Vagina (tissue), 2 donors: ENCODE data around the gene ICE1. TPM values are rescaled to one million over a fixed set of nuclear protein-coding genes. Genes with fewer than 3 reads are reported as not detected.

Experiments used
- DNase-seq, 2 donors: peaks; one replicate each; pipeline ENCODE4 v3.0.0-alpha.2; 2017; ENCODE audit errors: extremely low spot score in 2 of 2
- H3K27ac ChIP-seq: fragments of 200-600 bp; sonication (generic); one replicate; pipeline ENCODE4 v1.5.1; 2019
- H3K27me3 ChIP-seq: fragments of 200-600 bp; sonication (generic); one replicate; pipeline ENCODE4 v1.5.1; 2019
- H3K36me3 ChIP-seq, 2 donors: fragments of 200-600 bp; sonication (generic); one replicate each; pipeline ENCODE4 v1.5.1; 2017 to 2019
- H3K4me1 ChIP-seq: fragments of 200-600 bp; sonication (generic); one replicate; pipeline ENCODE4 v1.5.1; 2019
- H3K4me3 ChIP-seq, 2 donors: fragments of 200-600 bp; sonication (generic); 1 replicate in 1 of 2; 2 replicates in 1 of 2; pipeline ENCODE4 v1.5.1; 2016 to 2019
- H3K9me3 ChIP-seq: fragments of 200-600 bp; sonication (generic); one replicate; pipeline ENCODE4 v1.5.1; 2019
- POLR2A ChIP-seq, 2 donors: fragments of 450-650 bp; IDR thresholded peaks; one replicate each; pipeline ENCODE4 v1.6.1; 2017; ENCODE audit warnings: antibody characterized with exemption in 2 of 2, mild to moderate bottlenecking in 2 of 2, moderate library complexity in 2 of 2
- POLR2AphosphoS5 ChIP-seq, 2 donors: sonication (generic); formaldehyde crosslinking; IDR thresholded peaks; one replicate each; pipeline ENCODE4 v1.9.0; 2017; ENCODE audit warnings: antibody characterized with exemption in 2 of 2, mild to moderate bottlenecking in 2 of 2, low read depth in 1 of 2; ENCODE audit not compliant: insufficient read depth in 1 of 2
- intact Hi-C: fragments of 100-400 bp; cut with DNase I; formaldehyde crosslinking; loops from one replicate; pipeline ENCODE4 v1.15.1; 2023
- total RNA-seq: library from RNA; depleted of rRNA; stranded (reverse); fragments of >200 nt; gene quantifications from one replicate; pipeline ENCODE4 v1.2.3, GENCODE V29; 2016
- TF ChIP-seq, protein P1 (sequence below), 3 experiments: fragments of 450-650 bp in 2 of 3; fragments of 200-600 bp in 1 of 3; sonication (generic) in 1 of 3; IDR thresholded peaks; one replicate each; pipeline ENCODE4 v1.5.1; 2017 to 2019; ENCODE audit warnings: antibody characterized with exemption in 3 of 3, mild to moderate bottlenecking in 2 of 3, moderate library complexity in 2 of 3

ICE1 gene
- total RNA-seq, 1 donor from 2014 or later, result 23.1 TPM

DNA sequence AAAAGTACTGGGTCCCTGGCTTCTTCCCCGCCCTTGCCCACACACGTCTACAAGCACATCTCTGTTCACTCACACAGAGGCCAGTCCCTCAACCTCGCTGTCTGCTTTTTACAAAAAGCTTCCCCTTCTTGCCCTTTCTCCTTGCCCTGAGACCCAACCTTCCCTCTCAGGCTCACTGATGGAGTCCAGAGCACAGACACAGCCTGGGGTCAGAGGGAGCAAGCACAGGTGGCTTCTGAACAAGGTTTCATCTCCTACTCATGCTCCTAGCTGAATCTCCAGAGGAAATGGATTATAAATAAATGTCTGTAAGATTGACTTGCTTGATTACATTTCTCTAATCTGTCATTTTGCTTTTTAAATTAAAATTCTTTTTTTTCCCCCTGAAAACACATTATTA, 101.8 kb downstream of the ICE1 start:
- no peaks in the 10 kb centered on the region for H3K36me3 ChIP-seq
- intact Hi-C loops, result no loop called here
- no peak overlapping the region for H3K27ac ChIP-seq
- H3K4me1 ChIP-seq, result no peaks in the 10 kb centered on the region
- H3K27me3 ChIP-seq, result no peaks in the 10 kb centered on the region
- H3K9me3 ChIP-seq, result no peaks in the 10 kb centered on the region
- TF ChIP-seq, protein P1, sequence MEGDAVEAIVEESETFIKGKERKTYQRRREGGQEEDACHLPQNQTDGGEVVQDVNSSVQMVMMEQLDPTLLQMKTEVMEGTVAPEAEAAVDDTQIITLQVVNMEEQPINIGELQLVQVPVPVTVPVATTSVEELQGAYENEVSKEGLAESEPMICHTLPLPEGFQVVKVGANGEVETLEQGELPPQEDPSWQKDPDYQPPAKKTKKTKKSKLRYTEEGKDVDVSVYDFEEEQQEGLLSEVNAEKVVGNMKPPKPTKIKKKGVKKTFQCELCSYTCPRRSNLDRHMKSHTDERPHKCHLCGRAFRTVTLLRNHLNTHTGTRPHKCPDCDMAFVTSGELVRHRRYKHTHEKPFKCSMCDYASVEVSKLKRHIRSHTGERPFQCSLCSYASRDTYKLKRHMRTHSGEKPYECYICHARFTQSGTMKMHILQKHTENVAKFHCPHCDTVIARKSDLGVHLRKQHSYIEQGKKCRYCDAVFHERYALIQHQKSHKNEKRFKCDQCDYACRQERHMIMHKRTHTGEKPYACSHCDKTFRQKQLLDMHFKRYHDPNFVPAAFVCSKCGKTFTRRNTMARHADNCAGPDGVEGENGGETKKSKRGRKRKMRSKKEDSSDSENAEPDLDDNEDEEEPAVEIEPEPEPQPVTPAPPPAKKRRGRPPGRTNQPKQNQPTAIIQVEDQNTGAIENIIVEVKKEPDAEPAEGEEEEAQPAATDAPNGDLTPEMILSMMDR (IDR thresholded peaks at IDR 0.05), result no peak
- TF ChIP-seq POLR2A (IDR thresholded peaks at IDR 0.05) (no peak), POLR2AphosphoS5 (IDR thresholded peaks at IDR 0.05; ENCODE audit: insufficient read depth in 1 of 2, low read depth in 1 of 2) (no peak)
- no peak overlapping the region for H3K4me3 ChIP-seq
- DNase-seq, result no peak

DNA sequence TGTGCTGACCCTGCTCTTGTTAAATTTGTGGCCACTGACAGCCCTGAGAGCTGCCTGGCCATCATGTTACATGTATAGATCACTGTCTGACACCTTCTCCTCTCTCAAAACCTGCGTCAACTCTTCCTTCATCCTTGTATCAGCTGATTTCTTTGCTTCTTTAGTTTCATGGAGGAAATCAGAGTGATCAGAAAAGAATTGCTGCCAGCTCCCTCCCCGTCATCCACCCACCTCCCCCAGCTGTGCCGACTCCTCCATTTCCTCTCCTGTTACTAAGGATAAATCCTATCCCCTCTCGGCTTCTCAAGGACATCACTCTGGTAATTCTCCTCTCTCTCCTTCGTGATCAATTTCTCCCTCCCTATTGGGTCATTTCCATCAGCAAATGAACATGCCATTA, 108.9 kb downstream of the ICE1 start:
- H3K36me3 ChIP-seq, result no peaks in the 10 kb centered on the region
- no peak overlapping the region for H3K4me3 ChIP-seq
- H3K27me3 ChIP-seq, result no peaks in the 10 kb centered on the region
- intact Hi-C loops, result no loop called here
- DNase-seq, result no peak
- no peak overlapping the region for H3K27ac ChIP-seq
- no peaks in the 10 kb centered on the region for H3K4me1 ChIP-seq
- TF ChIP-seq, protein P1 (IDR thresholded peaks at IDR 0.05), result no peak
- TF ChIP-seq POLR2A (IDR thresholded peaks at IDR 0.05) (no peak), POLR2AphosphoS5 (IDR thresholded peaks at IDR 0.05; ENCODE audit: insufficient read depth in 1 of 2, low read depth in 1 of 2) (no peak)
- H3K9me3 ChIP-seq, result no peaks in the 10 kb centered on the region

DNA sequence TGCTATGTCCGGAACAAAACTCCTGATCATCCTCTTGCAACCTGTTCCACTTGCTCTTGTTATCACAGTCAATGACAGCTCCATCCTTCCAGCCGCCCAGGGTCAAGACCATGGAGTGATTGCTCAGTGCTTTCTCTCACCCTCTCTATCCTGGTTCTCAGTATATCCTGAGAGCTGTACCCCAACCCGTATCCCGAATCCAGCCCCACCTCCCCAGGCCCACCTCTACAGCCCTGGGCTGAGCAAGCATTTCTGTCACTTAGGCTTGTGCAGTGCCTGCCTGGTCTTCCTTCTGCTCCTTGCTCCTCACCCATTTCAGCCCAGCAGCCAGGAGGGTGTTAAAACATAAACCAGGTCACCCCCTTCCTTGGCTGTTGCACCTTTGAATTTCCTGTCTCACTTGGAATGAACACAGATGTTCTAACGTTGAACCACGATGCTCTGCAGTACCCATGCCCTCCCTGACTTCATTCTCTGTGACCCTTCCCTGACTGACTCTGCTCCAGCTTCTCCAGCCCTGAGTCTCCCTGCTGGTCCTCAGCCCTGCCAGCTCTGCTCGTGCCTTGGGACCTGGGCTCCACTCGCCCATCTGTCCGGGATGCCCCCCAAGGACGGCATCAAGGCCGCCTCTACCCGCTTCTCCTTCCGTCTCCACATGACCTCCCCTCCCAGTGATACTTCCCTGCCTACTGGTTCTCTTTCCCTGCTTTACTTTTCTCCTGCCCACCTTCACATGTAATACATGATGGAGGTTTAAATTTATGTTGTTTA, 110.0 kb downstream of the ICE1 start:
- no peak for DNase-seq
- H3K4me3 ChIP-seq, result no peak overlapping the region

DNA sequence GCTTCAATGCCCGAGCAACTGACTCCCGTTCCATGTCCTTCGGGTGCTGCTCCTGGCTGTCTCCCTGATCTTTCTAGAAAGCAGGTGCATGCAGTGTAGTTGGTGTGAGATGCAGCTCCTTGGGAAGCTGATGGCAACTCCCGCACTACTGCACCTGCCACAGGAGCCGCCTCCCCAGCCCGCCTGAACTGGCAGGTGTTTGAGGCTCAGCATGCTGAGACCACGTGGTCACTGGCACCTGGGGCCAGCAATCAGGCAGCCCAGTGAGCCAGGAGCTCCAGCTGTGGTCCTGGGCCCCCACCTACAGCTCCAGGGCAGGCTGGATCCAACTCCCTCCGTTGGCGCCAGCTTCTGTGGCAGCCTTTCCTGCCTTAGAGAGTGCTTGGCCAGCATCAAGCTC, 111.5 kb downstream of the ICE1 start:
- no peaks in the 10 kb centered on the region for H3K36me3 ChIP-seq
- DNase-seq, result no peak
- H3K27ac ChIP-seq, result no peak overlapping the region
- H3K27me3 ChIP-seq, result no peaks in the 10 kb centered on the region
- no peak overlapping the region for H3K4me3 ChIP-seq
- TF ChIP-seq POLR2AphosphoS5 (IDR thresholded peaks at IDR 0.05; ENCODE audit: insufficient read depth in 1 of 2, low read depth in 1 of 2), result no peak
- H3K4me1 ChIP-seq, result no peaks in the 10 kb centered on the region
- no peaks in the 10 kb centered on the region for H3K9me3 ChIP-seq
- intact Hi-C loops, result no loop called here

More for the DNA sequence above, 110.0 kb downstream of the ICE1 start:
- no peak for TF ChIP-seq POLR2AphosphoS5 (IDR thresholded peaks at IDR 0.05; ENCODE audit: insufficient read depth in 1 of 2, low read depth in 1 of 2)
- intact Hi-C loops, result no loop called here
- Histone ChIP-seq H3K36me3 (no peaks in the 10 kb centered on the region), H3K27me3 (no peaks in the 10 kb centered on the region), H3K27ac (no peak overlapping the region), H3K4me1 (no peaks in the 10 kb centered on the region), H3K9me3 (no peaks in the 10 kb centered on the region)

DNA sequence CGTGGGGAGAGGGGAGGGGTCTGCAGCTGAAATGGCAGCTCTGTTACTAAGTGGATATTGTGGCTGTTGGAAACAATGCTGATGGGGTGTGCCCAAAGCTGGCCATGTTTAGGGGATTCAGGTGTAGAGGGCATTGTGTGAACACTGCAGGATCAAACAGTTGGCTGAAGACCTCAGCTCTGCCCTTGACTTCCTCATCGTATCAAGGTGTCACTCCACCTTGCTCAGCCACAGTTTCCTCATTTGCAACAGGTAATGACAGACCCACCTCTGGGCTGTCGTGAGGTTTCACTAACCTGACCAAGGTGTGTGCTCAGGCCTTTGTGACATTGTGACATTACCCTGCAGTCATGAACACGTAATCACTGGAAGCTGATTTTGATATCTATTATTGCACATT, 111.9 kb downstream of the ICE1 start:
- H3K4me3 ChIP-seq, result no peak overlapping the region
- DNase-seq, result no peak
- H3K9me3 ChIP-seq, result no peaks in the 10 kb centered on the region
- H3K27me3 ChIP-seq, result no peaks in the 10 kb centered on the region
- H3K27ac ChIP-seq, result no peak overlapping the region
- TF ChIP-seq, protein P1 (IDR thresholded peaks at IDR 0.05), result no peak
- TF ChIP-seq POLR2A (IDR thresholded peaks at IDR 0.05) (no peak), POLR2AphosphoS5 (IDR thresholded peaks at IDR 0.05; ENCODE audit: insufficient read depth in 1 of 2, low read depth in 1 of 2) (no peak)
- intact Hi-C loops, result no loop called here
- H3K4me1 ChIP-seq, result no peaks in the 10 kb centered on the region
- H3K36me3 ChIP-seq, result no peaks in the 10 kb centered on the region

GRCh38 chr5:5536871-5537270, 114.4 kb downstream of the ICE1 start:
- Histone ChIP-seq H3K27ac (no peak overlapping the region), H3K9me3 (no peaks in the 10 kb centered on the region), H3K36me3 (no peaks in the 10 kb centered on the region), H3K4me3 (no peak overlapping the region), H3K27me3 (no peaks in the 10 kb centered on the region), H3K4me1 (no peaks in the 10 kb centered on the region)
- DNase-seq, result no peak
- intact Hi-C loops, result no loop called here
- TF ChIP-seq, protein P1 (IDR thresholded peaks at IDR 0.05), result no peak
- TF ChIP-seq POLR2AphosphoS5 (IDR thresholded peaks at IDR 0.05; ENCODE audit: insufficient read depth in 1 of 2, low read depth in 1 of 2) (no peak), POLR2A (IDR thresholded peaks at IDR 0.05) (no peak)
